ENCODE results near the gene ARMC6.

DNA sequence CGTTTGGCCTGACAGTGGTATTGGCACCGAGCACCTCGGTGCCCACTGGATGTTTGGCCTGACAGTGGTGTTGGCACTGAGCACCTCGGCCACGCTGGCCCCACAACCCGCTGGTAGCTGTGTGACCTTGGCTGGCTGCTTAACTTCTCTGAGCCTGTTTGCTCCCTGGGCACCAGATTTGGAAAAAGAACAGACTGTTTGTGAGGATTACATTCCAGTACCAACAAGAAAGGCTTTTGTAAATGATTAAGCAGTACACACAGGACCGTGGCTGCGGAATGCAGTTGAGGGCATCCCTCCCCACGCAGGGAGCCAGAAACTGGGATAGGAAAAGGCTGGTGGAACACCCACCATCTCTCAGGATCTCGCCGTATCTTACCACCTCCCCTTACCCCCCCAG is 62.3 kb downstream of the ARMC6 start:
- no peak for TF ChIP-seq EZH2 (IDR thresholded peaks at IDR 0.05; ENCODE audit: low read length, unreplicated experiment)
- TF ChIP-seq, protein P1, sequence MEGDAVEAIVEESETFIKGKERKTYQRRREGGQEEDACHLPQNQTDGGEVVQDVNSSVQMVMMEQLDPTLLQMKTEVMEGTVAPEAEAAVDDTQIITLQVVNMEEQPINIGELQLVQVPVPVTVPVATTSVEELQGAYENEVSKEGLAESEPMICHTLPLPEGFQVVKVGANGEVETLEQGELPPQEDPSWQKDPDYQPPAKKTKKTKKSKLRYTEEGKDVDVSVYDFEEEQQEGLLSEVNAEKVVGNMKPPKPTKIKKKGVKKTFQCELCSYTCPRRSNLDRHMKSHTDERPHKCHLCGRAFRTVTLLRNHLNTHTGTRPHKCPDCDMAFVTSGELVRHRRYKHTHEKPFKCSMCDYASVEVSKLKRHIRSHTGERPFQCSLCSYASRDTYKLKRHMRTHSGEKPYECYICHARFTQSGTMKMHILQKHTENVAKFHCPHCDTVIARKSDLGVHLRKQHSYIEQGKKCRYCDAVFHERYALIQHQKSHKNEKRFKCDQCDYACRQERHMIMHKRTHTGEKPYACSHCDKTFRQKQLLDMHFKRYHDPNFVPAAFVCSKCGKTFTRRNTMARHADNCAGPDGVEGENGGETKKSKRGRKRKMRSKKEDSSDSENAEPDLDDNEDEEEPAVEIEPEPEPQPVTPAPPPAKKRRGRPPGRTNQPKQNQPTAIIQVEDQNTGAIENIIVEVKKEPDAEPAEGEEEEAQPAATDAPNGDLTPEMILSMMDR (conservative IDR thresholded peaks at IDR 0.05; ENCODE audit: low read depth, low read length): no peak
- no peak for TF ChIP-seq EZH2phosphoT487 (IDR thresholded peaks at IDR 0.05; ENCODE audit: borderline replicate concordance, low read length)

All from PC-3 (cell line).